HepG2 (cell line): Measurements from ENCODE around the gene PPIL6.

ENCODE experiments used
- PAF1 ChIP-seq: IDR thresholded peaks from 2 replicates; pipeline ENCODE4 v1.6.1; 2016; ENCODE audit warnings: missing genetic modification reagents, missing compliant biosample characterization
- ZNF138 ChIP-seq: sonication (generic); formaldehyde crosslinking; IDR thresholded peaks from 2 replicates; pipeline ENCODE4 v1.5.0; 2020; ENCODE audit warnings: mild to moderate bottlenecking, low read depth, missing genetic modification reagents
- TF ChIP-seq, protein P1 (sequence below): sonication (generic); formaldehyde crosslinking; conservative IDR thresholded peaks from 2 replicates; pipeline ENCODE4 v1.4.0; 2020; ENCODE audit warnings: missing genetic modification reagents

DNA sequence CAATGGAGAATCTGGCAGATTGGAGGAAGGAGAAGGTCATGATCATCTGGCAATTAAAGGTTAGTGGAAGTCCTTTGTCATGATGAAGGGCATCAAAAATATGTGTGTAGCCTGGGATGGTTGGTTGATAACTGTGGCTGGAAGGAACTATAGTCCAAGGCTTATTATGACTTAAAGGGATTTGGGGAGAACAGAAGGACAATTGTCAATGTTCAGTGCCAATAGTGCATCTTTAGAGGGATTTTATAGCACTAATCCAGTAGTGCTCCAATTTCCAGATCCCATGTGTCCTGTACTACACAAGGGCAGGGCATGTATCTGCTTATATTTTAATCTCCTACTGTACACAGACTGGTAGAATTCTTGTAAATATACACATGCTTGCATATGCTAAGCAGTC is 47.6 kb upstream of the PPIL6 start:
- TF ChIP-seq ZNF138 (CRISPR knock-in tag) (no peak), PAF1 (no peak)
- TF ChIP-seq, protein P1, sequence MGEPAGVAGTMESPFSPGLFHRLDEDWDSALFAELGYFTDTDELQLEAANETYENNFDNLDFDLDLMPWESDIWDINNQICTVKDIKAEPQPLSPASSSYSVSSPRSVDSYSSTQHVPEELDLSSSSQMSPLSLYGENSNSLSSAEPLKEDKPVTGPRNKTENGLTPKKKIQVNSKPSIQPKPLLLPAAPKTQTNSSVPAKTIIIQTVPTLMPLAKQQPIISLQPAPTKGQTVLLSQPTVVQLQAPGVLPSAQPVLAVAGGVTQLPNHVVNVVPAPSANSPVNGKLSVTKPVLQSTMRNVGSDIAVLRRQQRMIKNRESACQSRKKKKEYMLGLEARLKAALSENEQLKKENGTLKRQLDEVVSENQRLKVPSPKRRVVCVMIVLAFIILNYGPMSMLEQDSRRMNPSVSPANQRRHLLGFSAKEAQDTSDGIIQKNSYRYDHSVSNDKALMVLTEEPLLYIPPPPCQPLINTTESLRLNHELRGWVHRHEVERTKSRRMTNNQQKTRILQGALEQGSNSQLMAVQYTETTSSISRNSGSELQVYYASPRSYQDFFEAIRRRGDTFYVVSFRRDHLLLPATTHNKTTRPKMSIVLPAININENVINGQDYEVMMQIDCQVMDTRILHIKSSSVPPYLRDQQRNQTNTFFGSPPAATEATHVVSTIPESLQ (CRISPR knock-in tag), result no peak
